Lung microvascular endothelial cell (primary cell): Measurements from ENCODE around the gene PHOX2A. TPM values are rescaled to one million over a fixed set of nuclear protein-coding genes. Genes with fewer than 3 reads are reported as not detected.
A peak's percentile ranks its signal among the peaks of the same experiment; 100 is the strongest.

Experiments used
- DNase-seq, 2 donors: peaks; one replicate each; pipeline versions ENCODE4 v3.0.0 to v3.0.0-alpha.2; 2010; ENCODE audit warnings: low read depth in 2 of 2
- total RNA-seq: library from RNA; depleted of rRNA; stranded (reverse); fragments of >200 nt; gene quantifications from 2 replicates; pipeline ENCODE4 v1.2.1, GENCODE V29; 2014

PHOX2A gene
- total RNA-seq, 1 donor from 2014 or later: not detected

GRCh38 chr11:72249961-72250360, 6.0 kb upstream of the PHOX2A start:
- DNase-seq: no peak

- no peak for DNase-seq
Measured at GRCh38 chr11:72247584-72247983, 3.6 kb upstream of the PHOX2A start.

GRCh38 chr11:72245263-72245816, 1.4 kb upstream of the PHOX2A start:
- no peak for DNase-seq

- DNase-seq: no peak
Measured at GRCh38 chr11:72244361-72245262, 636 bp upstream of the PHOX2A start.

- no peak for DNase-seq
Measured at GRCh38 chr11:72243173-72244059, 560 bp downstream of the PHOX2A start.

GRCh38 chr11:72242141-72242540, 1.8 kb downstream of the PHOX2A start:
- DNase-seq: no peak

GRCh38 chr11:72241291-72241781, 2.6 kb downstream of the PHOX2A start:
- no peak for DNase-seq

- DNase-seq: no peak
Measured at GRCh38 chr11:72240461-72241290, 3.3 kb downstream of the PHOX2A start.

GRCh38 chr11:72239849-72240460, 4.0 kb downstream of the PHOX2A start:
- no peak for DNase-seq

GRCh38 chr11:72239313-72239848, 4.6 kb downstream of the PHOX2A start:
- no peak for DNase-seq

GRCh38 chr11:72238492-72239312, 5.3 kb downstream of the PHOX2A start:
- DNase-seq: no peak

- peak; percentile 59 to 79 for DNase-seq
Measured at GRCh38 chr11:72238040-72238450, 5.9 kb downstream of the PHOX2A start.

GRCh38 chr11:72237112-72237931, 6.7 kb downstream of the PHOX2A start:
- DNase-seq: no peak

- DNase-seq: no peak
Measured at GRCh38 chr11:72236774-72237111, 7.2 kb downstream of the PHOX2A start.

- peak in 1 of 2 donors; percentile 58 for DNase-seq
Measured at GRCh38 chr11:72236083-72236697, 7.8 kb downstream of the PHOX2A start.

GRCh38 chr11:72235351-72236057, 8.5 kb downstream of the PHOX2A start:
- DNase-seq: no peak

GRCh38 chr11:72234920-72235319, 9.1 kb downstream of the PHOX2A start:
- no peak for DNase-seq

- DNase-seq: no peak
Measured at GRCh38 chr11:72234514-72234830, 9.5 kb downstream of the PHOX2A start.
